ENCODE measurements around the gene DNAJB8.

The DNAJB8 gene

DNA sequence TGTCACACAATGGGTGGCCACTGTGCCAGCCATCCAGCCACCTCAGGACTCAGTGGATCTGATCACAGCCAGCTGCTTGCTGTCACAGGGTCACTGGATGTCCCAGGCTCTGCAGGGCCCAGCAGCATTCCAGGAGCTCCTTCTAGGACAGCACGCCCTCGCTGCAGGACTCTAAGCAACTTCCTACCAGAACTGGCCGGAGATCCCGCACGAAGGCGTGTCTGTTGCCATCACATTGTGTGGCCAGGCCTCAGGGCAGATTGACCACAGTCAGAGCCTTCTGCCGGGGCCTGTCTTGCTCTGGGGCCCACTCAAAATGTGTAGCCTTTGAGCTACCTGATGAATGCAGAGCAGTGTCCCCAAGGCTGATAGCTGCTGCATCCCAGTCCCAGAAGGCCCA, 24.6 kb downstream of the DNAJB8 start:
- DNase-seq = no peak

DNA sequence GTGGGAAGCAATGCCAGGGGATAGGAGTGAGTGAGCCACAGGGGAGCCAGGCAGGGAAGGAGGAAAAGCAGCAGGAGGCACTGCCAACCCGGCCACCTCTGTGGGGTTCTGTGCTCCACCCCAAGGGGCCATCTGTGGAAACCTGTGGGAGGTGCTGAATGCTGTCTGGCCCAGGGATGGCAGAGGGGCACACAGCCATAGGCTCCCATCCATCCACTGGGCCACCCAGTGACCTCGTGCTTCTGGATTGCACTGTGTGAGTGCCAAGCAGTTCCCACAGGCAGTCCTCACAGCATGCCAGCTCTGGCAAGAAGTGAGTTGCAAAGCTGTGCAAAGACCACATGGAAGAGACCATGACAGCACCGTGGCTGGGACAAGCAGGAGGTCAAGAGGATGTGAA, 27.5 kb downstream of the DNAJB8 start:
- peak; percentile 59 for DNase-seq

DNA sequence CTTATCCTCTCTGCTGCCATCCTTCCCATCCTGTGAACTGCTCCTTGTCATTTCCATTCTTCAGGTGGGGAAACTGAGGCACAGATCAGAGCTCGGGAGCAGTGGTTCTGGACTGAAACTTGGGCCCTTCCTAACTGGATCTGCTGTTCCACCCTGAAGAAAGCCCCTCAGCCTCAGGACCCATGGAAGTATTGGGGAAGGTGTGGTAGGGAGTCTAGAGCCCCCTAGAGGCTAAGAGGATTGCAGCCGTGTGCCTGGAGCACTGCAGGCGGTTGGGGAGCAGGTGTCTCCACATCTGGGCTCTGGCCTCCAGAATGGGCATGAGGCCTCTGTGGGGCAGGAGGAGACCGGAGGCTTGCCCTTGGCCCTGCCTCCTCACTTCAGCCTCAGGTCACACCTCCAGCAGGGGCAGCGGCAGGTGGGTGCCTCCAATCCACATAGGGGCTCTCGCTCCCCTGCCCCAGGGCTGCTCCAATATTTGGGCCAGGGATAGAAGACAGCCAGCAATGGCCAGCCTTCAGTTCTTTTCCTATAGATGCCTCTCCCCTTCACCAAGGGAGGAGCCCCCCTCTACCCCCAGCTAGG, 28.1 kb downstream of the DNAJB8 start:
- DNase-seq = no peak

DNA sequence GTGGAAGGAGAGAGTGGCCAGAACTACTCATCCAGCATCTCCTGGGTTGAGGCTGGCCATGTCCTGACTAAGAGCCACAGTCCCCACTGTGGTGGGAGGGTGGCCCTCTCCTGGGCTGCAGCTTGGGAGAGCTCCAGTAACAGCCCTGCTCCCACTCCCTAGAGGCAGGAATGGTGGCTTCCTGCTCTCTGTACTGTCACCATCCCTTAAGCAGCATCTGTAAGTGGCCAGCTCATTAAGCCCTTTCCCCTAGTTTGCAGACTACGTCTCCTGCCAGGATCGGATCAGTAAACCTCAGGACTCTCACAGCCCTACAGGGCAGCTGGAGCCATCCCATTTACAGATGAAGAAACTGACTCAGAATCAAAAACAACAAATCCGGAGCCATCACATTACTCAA, 30.5 kb downstream of the DNAJB8 start:
- no peak for DNase-seq

DNA sequence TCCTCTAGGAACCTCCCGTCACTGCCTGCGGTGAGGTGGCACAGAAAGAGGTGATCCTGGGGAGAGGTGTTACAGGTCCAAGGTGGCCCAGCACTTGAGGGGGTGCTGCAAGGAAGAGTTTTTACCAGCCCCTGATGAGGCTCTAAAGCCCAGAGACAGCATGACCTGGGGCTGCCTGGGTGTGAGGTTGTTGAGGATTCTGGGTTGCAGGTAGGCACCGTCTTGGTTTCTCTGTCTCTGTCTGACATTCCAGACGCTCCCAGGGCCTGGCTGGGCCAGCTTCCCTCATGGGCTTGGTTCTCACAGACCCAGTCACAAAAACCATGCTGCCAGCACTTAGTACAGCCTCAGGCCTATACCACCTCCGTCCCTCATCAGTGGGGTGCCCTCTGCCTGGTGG, 31.1 kb downstream of the DNAJB8 start:
- DNase-seq = no peak

DNA sequence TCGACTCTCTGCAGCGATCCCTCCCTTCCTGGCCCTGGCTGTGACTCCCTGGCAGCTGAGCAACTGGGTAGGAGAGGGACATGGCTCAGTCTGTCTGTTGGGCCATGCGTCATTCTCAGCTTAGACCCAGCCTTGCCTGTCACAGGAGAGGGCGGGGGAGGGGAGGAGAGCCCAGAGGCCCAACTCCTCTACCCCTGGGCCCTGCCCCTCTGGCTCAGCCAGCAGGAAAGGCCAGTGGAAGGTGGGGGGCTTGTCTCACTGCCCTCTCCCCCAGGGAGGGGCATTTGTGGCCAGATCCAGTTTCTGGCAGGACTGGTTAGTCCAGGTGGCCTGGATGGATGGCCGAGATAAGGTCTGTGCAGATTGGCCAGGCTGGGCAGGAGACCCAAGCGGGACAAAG, 31.6 kb downstream of the DNAJB8 start:
- DNase-seq = no peak

DNA sequence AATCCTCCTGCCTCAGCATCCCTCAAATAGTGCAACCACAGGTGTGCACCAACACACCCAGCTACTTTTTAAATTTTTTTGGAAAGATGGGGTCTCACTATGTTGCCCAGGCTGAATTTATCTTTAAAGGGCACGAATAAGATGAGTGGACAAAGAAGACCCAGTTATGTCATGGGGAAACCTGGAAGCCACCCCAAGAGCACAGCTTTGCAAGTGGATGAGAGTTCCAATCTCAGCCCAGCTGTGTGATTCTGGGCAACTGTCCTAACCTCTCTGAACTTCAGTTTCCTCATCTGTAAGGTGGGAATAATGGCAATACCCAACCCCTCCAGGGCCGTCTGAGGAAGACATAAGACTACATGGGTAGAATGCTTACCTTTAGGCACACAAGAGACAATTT, 32.2 kb downstream of the DNAJB8 start:
- DNase-seq = no peak

DNA sequence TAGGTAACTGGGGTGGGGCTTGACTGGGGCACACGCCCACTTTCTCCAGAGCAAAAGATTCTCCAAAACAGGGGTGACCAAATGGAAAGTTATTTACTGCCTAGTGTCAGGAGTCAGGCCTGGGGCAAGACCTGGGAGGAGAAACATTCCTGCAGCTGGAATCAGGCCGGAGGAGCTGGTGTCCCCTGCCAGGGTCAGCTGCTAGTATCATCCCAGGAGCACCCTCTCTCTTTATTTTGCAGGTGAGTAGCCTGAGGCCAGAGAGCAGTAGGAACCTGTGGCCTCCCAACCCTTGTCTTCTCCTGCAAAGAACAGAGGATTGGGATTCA, 32.9 kb downstream of the DNAJB8 start:
- no peak for DNase-seq

DNA sequence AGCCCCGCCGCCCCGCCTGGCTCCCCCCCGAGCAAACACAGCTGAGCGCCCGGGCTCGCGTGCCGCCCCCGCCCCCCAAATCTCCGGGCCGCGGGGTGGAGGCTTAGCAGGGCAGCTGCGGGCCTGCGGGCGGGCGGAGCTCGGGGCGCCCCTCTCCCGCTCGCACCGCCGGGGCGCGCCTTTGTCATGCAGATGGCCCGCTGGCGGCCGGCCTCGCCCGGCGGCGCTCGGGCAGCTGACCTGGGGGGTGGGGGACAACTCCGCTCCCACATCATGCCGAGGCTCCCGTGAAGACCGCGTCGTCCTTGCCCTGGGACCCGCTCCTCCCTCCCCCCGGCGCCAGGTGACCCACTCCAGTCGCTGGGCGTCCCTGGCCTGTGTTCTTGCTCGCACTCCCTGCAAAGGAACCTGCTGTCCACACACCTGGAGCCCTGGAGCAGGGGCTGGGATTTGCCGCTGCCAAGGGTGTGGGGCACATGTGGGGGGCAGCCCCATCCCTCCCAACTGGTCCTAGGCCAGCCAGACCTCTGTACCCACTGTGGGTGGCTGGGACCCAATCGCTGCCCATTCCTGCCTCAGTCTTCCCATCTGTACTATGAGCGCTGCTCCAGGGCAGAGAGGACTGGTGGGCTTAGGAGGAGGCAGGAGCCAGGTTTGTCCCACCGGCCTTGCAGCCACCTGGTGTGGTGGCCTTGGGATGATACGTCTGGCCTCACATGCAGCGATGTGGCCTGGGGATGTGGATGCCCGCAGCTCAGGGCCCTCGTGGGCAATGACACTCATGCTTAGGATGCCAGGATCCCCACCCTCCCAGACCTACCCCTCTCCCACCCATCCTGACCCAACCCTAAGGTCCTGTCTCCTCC, 33.5 kb downstream of the DNAJB8 start:
- no peak for DNase-seq

DNA sequence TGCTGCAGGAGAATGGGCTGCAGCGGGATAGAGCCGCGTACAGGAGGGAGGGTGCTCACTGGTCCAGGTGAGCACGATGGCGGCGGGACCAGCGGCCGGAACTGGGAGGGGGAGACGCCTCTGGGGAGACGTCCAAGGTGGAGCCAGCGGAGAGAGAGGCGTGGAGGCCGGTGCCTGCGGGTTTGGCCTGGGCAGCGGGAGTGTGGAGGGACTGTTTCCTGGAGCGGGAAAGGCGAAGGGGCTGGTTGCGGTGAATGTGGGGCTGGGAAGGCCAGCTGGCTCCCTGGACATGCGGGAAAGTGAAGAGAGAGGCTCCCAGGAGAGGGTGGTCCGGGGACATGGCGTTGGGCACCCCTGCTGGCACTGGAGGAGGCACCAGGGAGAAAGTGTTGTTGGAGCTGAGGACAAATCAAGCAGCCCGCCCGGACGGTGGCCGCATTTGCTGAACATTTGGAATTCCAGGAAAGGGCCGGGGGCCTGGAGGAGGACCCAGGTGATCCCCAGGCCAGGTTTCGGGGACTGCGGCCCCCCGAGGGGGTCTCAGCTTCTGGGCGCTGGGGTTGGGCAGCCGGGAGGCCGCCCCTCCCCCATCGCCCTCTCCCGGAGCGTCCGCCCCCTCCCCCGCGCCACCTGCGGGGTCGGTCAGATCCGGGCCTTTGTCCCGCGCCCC, 34.3 kb downstream of the DNAJB8 start:
- DNase-seq = no peak

DNA sequence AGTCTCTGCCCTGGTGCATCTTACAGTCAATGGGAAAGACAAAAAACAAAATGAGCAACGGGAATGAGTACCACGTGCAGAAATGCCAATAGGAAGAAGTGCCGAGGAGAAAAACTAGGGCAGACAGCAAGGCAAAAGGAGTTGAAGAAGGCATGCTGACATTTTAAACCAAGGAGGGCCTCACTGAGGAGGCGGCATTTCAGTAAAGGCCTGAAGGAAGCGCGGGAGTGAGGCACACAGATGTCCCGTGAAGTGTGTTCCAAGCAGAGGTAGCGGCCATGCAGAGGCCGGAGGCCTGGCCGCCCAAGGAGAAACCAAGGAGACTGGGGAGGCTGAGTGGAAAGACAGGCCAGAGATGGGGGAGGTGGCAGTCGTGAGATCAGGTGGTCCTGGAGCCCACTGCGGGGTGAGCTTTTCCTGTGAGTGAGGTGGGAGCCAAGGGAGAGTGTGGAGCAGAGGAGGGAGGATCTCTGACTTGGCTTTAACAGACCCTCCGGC, 34.8 kb downstream of the DNAJB8 start:
- DNase-seq = no peak

DNA sequence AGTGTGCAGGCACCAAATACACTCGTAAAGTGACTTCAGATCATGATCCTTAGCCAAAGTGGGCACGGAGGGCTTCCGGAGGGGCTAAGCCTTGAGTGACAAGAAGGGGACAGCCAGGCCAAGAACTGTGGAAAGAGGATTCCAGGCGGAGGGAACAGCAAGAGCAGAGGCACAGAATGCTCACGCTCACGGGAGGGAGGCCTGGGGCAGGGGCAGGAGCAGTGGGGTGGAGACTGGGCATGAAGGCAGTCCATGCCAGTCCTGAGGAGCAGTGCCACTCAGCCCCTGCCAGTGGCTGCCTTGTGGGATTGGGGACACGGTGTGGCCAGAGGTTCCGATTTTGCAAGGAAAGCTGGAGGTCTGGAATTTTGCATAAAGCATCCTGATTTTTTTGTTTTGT, 36.0 kb downstream of the DNAJB8 start:
- DNase-seq = no peak

DNA sequence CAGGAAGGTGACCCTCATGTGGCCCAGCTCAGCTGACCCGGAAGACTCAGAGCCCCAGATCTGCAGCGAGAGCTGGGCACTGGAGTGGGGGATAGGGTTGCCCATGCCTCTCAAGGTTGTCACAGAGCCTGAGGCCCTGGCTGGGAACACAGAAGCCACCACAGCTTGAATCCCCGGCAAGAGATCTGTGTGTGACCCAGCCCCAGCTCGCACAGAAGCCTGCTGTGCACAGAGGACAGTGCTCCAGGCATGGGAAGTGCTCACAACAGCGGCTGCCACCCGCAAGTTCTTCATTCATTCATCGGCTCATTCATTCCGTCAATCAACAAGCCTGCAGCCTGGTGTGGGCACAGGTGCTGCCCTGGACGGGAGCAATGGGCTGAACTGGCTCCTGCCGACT, 36.4 kb downstream of the DNAJB8 start:
- no peak for DNase-seq

DNA sequence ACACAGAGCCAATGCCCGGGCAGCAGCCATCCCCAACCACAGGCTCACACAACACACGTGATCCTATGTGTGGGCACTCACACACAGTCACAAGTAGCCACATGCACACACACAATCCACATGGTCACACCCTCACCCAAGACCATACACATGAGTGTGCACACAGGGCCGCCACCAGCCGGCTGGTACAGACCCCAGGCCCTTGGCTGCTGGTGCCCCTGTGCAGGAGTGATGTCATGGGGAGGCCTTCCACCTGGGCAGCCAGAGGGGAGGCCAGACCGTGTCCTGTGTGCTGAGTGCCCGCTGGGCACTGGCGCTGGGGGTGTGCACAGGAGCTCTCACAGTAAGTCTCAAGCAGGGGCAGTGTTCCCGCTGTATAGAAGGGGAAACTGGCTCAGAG, 36.9 kb downstream of the DNAJB8 start:
- DNase-seq = no peak

DNA sequence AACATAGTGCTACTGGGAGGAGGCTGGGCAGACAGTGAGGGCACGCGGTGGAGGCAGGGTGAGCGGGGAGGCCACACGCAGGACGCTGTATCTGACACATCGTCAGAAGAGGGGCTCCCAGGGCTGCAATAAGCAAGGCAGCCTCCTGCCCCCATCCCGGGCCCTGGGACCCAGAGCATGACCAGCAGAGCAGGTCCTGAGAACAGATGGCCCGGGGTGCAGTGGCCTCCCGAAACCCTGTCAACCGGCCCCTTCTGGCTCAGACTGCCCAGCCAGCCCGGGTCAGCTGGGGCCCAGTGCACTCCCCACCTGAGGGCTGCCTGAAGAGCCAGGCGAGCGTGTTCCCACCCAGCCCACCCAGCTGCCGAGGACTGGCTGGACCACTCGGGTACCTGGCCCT, 37.4 kb downstream of the DNAJB8 start:
- DNase-seq = no peak

DNA sequence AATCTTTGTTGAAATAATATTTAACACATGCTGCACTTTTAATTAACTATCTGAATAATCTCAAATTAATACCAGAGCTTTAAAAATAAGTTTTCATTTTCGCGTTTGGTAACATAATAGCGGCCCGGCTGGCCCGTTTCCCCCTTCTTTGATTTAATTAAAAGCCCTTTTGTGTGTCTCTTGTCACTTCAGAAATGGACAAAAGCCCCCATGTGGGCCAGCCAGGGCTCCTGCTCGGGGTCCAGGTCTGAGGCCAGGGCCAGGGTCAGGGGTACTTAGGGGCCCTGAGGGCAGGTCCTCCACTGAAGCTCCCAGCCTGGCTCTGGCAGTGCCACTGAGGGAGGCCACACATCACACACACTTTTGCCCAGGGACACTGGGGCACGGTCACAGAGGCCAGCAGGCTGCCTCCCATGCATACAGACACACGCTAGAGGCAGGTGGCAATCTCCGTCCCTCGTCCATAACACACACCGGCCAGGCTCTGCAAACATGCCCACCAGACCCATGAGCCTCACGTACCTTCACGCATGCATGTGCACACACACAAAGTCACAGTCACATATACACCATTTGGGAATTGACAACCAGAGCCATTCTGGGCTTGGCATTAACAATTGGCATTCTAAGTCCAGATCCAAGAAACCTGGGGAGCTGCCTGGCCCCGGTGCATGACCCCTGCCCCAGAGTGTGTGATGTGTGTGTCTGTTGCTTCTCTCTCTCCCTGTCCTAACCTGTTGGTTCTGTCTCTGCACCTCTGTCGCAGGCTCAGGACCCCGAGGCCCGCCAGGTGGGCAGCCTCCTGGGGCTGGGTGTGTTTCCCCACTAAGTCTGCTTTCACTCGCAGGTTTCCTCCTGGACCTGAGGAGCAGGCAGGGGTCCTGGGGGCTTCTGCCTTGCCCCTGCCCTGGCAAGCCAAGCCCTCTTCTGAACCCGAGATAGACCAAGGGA, 38.5 kb downstream of the DNAJB8 start:
- DNase-seq = no peak

DNA sequence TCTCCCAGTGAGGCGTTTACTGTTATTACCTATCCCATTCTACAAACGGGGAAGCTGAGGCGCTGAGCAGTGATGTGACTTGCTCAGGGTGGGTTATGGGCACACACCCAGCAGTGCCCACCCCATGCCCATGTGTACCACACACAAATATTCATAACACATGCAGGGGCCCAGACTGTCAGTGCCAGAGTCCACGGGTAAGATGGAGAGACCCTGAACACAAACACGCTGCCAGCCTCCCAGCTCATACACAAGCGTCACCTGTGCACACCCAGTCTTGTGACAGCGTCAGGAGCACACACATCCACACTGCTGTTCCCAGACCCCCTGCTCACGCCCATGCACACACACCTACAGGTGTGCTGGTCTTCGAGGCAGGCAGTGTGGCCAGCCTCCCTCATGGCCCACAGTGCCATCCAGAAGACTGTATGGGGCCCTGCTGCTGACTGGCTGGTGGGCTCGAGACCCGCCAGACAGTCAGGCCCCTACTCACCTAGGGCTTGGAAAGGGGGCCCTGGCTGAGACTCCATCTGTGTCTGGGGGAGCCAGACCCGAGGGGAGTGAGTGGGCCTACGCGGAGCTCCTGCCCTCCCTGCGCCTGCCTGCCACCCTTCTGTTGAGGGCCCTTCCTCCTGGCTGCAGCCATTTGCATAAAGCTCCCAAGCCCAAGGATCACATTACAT, 39.4 kb downstream of the DNAJB8 start:
- DNase-seq = no peak

DNA sequence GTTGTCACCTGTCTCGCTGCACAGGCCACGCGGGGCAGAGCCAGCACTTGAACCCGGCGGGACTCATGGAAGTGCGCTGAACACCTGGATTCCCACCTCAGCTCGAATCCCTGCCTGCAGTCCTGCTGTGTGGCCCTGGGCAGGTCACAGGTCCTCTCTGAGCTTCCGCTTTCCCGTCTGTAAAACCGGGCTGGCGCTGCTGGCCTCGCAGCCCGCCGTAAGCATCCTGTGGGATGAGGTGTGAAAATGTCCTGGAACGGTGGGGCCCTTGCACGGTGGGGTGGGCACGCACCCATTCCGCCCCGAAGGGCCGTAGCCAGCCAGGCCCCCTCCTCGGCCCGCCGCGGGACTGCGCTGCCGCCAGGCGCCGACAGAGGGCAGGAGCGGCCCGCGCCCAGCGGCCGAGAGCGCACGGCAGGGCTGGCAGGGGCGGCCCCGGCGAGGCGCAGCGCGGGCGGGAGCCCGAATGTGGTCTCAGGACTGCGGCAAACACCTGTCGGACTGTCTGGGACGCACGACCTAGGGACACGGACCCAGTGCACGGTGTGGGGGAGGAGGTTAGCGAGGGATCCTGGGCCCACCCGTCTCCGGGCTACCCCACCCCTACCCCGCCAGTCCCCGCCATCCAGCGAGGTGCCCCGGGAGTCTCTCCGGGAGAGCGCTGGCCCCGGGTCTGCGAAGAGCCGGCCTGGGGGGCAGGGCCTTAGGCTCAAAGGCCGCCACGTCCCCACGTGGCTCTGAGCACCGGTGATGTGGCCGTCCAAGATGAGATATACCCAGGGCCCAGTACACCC, 40.4 kb downstream of the DNAJB8 start:
- DNase-seq = no peak

DNA sequence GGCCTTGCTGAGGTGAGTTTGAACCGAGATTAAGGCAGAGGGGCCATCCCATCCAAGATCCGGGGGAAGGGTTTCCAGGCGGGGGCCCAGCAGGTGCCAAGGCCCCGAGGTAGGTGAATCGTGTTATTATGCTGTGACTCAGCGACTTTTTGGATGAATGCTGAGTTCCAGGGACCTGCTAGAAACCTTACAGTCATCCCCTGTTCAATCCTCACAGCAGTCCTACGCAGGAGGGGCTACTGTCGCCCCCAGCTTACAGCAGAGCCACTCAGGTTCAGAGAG, 40.9 kb downstream of the DNAJB8 start:
- no peak for DNase-seq

DNA sequence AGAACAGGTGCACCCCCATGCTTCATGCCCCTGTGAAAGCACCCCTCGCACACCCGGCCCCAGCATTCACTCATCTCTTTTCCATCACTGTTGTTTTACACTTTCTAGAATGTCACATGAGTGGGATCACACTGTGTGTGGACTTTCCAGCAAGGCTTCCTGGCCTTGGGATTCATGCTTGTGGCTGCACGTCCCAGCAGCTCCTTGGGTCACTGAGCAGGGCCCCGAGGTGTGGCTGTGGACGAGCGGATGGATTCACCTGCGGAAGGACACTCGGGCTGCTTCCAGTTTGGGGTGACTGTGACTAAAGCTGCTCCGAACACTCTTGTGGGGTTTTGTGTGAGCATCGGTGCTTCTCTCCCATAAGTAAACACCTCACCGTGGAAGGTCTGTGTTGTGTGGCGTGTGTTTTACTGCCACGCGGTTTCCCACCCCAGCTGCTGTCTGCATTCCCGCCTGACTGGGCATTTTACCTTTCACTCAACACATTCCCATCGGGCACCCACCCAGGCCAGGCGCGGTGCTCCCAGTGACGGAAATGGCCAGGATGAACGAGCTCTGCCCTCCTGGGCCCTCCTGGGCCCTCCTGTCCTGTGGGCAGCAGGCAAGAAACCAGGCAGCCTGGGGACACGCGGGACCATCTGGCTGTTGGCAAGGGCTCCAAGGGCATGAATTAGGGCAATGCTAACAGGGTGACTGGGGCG, 41.4 kb downstream of the DNAJB8 start:
- no peak for DNase-seq

DNA sequence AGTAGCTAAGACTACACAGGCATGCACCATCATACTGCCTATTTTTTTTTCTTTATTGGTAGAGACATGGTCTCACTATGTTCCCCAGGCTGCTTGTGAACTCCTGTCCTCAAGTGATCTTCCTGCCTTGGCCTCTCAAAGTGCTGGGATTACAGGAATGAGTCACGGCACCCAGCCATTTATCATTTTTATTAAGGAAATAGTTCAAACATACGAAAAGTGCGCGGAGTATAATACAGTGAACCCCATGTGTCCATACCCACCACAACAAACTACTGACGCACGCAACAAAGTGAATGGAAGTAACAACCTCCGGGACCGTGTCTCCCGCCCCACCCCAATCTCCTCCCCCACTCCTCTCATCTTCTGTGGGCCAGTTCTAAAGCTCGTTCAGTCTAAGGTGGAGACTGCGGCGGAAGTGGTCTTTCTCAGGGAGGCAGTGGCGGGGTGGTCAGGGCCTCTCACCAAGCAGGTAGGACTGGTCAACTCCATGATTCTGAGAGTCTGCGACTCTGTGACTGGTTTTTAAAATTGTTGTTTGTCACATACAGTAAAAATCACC, 42.1 kb downstream of the DNAJB8 start:
- no peak for DNase-seq
